Measurements from ENCODE around the gene CNTN4. TPM values are rescaled to one million over a fixed set of nuclear protein-coding genes. Genes with fewer than 3 reads are reported as not detected.
"Not testable (repeated sequence)": the region's sequence is repeated elsewhere in the genome, so short reads cannot be mapped to it uniquely, and the experiment has no call there.

Gene CNTN4
- total RNA-seq, 1 experiment from 2014 or later: 51.3 TPM

GRCh38 chr3:2819571-2819970 lies 720.9 kb downstream of the CNTN4 start:
- no peaks in the 10 kb centered on the region for H3K27me3 Mint-ChIP-seq (ENCODE audit: insufficient read depth, unreplicated experiment)
- no peaks in the 10 kb centered on the region for H3K36me3 Mint-ChIP-seq (ENCODE audit: insufficient read depth, unreplicated experiment)
- H3K4me1 ChIP-seq: no peaks in the 10 kb centered on the region
- H3K4me1 Mint-ChIP-seq (ENCODE audit: low read depth, unreplicated experiment): no peaks in the 10 kb centered on the region
- ChIA-PET CTCF (no interaction called here), POLR2A (no interaction called here)
- H3K27ac Mint-ChIP-seq (ENCODE audit: unreplicated experiment): no peak overlapping the region
- H3K36me3 ChIP-seq (ENCODE audit: control insufficient read depth, insufficient read depth, low read length): no peaks in the 10 kb centered on the region
- no peak for TF ChIP-seq CTCF (IDR thresholded peaks at IDR 0.05; ENCODE audit: insufficient read depth in 1 of 2, low read depth in 1 of 2, low read length in 1 of 2, severe bottlenecking in 1 of 2, unreplicated experiment in 1 of 2)
- H3K9me3 ChIP-seq: no peaks in the 10 kb centered on the region
- no peak for DNase-seq
- BruUV-seq (replicated peaks): no TSS peak
- intact Hi-C loops (cut with micrococcal nuclease; ENCODE audit: unreplicated experiment): no loop called here
- H3K27me3 ChIP-seq (replicated peaks; ENCODE audit: control insufficient read depth, insufficient read depth, low read length): no peaks in the 10 kb centered on the region
- no peak overlapping the region for H3K4me3 Mint-ChIP-seq (ENCODE audit: unreplicated experiment)
- H3K4me3 ChIP-seq (ENCODE audit: low read depth, low read length): no peak overlapping the region
- H3K9me3 Mint-ChIP-seq (ENCODE audit: unreplicated experiment): no peaks in the 10 kb centered on the region

- H3K4me1 ChIP-seq; CTCF ChIA-PET; H3K9me3 Mint-ChIP-seq (ENCODE audit: unreplicated experiment); H3K4me3 Mint-ChIP-seq (ENCODE audit: unreplicated experiment); H3K9me3 ChIP-seq; H3K27me3 ChIP-seq (replicated peaks; ENCODE audit: control insufficient read depth, insufficient read depth, low read length); H3K27ac Mint-ChIP-seq (ENCODE audit: unreplicated experiment); DNase-seq; H3K36me3 Mint-ChIP-seq (ENCODE audit: insufficient read depth, unreplicated experiment); intact Hi-C loops (cut with micrococcal nuclease; ENCODE audit: unreplicated experiment); H3K27me3 Mint-ChIP-seq (ENCODE audit: insufficient read depth, unreplicated experiment); H3K4me1 Mint-ChIP-seq (ENCODE audit: low read depth, unreplicated experiment); H3K36me3 ChIP-seq (ENCODE audit: control insufficient read depth, insufficient read depth, low read length); POLR2A ChIA-PET; BruUV-seq (replicated peaks); H3K4me3 ChIP-seq (ENCODE audit: low read depth, low read length): not testable (repeated sequence)
These were observed 722.3 kb downstream of the CNTN4 start for GRCh38 chr3:2820982-2821381.

GRCh38 chr3:2822611-2823010 lies 723.9 kb downstream of the CNTN4 start:
- no peak for DNase-seq
- Histone ChIP-seq H3K36me3 (ENCODE audit: control insufficient read depth, insufficient read depth, low read length) (no peaks in the 10 kb centered on the region), H3K27me3 (replicated peaks; ENCODE audit: control insufficient read depth, insufficient read depth, low read length) (no peaks in the 10 kb centered on the region), H3K4me3 (ENCODE audit: low read depth, low read length) (no peak overlapping the region), H3K4me1 (no peaks in the 10 kb centered on the region), H3K9me3 (no peaks in the 10 kb centered on the region)
- Mint-ChIP-seq H3K9me3 (ENCODE audit: unreplicated experiment) (no peaks in the 10 kb centered on the region), H3K4me1 (ENCODE audit: low read depth, unreplicated experiment) (no peaks in the 10 kb centered on the region), H3K4me3 (ENCODE audit: unreplicated experiment) (no peak overlapping the region), H3K27ac (ENCODE audit: unreplicated experiment) (no peak overlapping the region), H3K36me3 (ENCODE audit: insufficient read depth, unreplicated experiment) (no peaks in the 10 kb centered on the region), H3K27me3 (ENCODE audit: insufficient read depth, unreplicated experiment) (no peaks in the 10 kb centered on the region)
- BruUV-seq (replicated peaks): no TSS peak
- CTCF ChIA-PET: no interaction called here
- intact Hi-C loops (cut with micrococcal nuclease; ENCODE audit: unreplicated experiment): no loop called here
- POLR2A ChIA-PET: no interaction called here
- no peak for TF ChIP-seq CTCF (IDR thresholded peaks at IDR 0.05; ENCODE audit: insufficient read depth in 1 of 2, low read depth in 1 of 2, low read length in 1 of 2, severe bottlenecking in 1 of 2, unreplicated experiment in 1 of 2)

- no peak overlapping the region for H3K4me3 Mint-ChIP-seq (ENCODE audit: unreplicated experiment)
- no peaks in the 10 kb centered on the region for H3K27me3 ChIP-seq (replicated peaks; ENCODE audit: control insufficient read depth, insufficient read depth, low read length)
- BruUV-seq (replicated peaks): no TSS peak
- ChIA-PET POLR2A (no interaction called here), CTCF (no interaction called here)
- no peaks in the 10 kb centered on the region for H3K36me3 ChIP-seq (ENCODE audit: control insufficient read depth, insufficient read depth, low read length)
- no peaks in the 10 kb centered on the region for H3K36me3 Mint-ChIP-seq (ENCODE audit: insufficient read depth, unreplicated experiment)
- no peaks in the 10 kb centered on the region for H3K27me3 Mint-ChIP-seq (ENCODE audit: insufficient read depth, unreplicated experiment)
- no peaks in the 10 kb centered on the region for H3K4me1 Mint-ChIP-seq (ENCODE audit: low read depth, unreplicated experiment)
- no peak for DNase-seq
- no peaks in the 10 kb centered on the region for H3K4me1 ChIP-seq
- H3K4me3 ChIP-seq (ENCODE audit: low read depth, low read length): no peak overlapping the region
- no peaks in the 10 kb centered on the region for H3K9me3 Mint-ChIP-seq (ENCODE audit: unreplicated experiment)
- no peaks in the 10 kb centered on the region for H3K9me3 ChIP-seq
- intact Hi-C loops (cut with micrococcal nuclease; ENCODE audit: unreplicated experiment): no loop called here
- no peak for TF ChIP-seq CTCF (IDR thresholded peaks at IDR 0.05; ENCODE audit: insufficient read depth in 1 of 2, low read depth in 1 of 2, low read length in 1 of 2, severe bottlenecking in 1 of 2, unreplicated experiment in 1 of 2)
- H3K27ac Mint-ChIP-seq (ENCODE audit: unreplicated experiment): no peak overlapping the region
These were observed 724.4 kb downstream of the CNTN4 start for GRCh38 chr3:2823031-2823430.
